ENCODE data around the gene TMEM106C.
A peak's percentile ranks its signal among the peaks of the same experiment; 100 is the strongest.

The TMEM106C gene

GRCh38 chr12:47999816-48000215 lies 36.4 kb downstream of the TMEM106C start:
- no peak for DNase-seq

GRCh38 chr12:48000878-48001504 lies 37.6 kb downstream of the TMEM106C start:
- no peak for DNase-seq

- DNase-seq = peak; percentile 4
Observed at GRCh38 chr12:48001505-48002413, 38.4 kb downstream of the TMEM106C start.

- DNase-seq = no peak
Observed at GRCh38 chr12:48002414-48002730, 39.0 kb downstream of the TMEM106C start.

GRCh38 chr12:48002773-48003218 lies 39.4 kb downstream of the TMEM106C start:
- no peak for DNase-seq

- DNase-seq = peak; percentile 5
Observed at GRCh38 chr12:48003226-48004052, 40.0 kb downstream of the TMEM106C start.

- peak; percentile 4 for DNase-seq
Observed at GRCh38 chr12:48004053-48004941, 40.9 kb downstream of the TMEM106C start, which contains the start of gene COL2A1. TSS of gene COL2A1 (minus strand) at chr12:48004476. CDS start at chr12:48004321, 155 bp downstream.

GRCh38 chr12:48005001-48005749 lies 41.8 kb downstream of the TMEM106C start:
- DNase-seq = no peak

GRCh38 chr12:48005750-48006021 lies 42.3 kb downstream of the TMEM106C start:
- DNase-seq = no peak

- no peak for DNase-seq
Observed at GRCh38 chr12:48007206-48007605, 43.8 kb downstream of the TMEM106C start.

GRCh38 chr12:48008349-48008748 lies 45.0 kb downstream of the TMEM106C start:
- DNase-seq = no peak

- DNase-seq = no peak
Observed at GRCh38 chr12:48008950-48009349, 45.6 kb downstream of the TMEM106C start.

GRCh38 chr12:48009471-48009870 lies 46.1 kb downstream of the TMEM106C start:
- no peak for DNase-seq

- no peak for DNase-seq
Observed at GRCh38 chr12:48010366-48010970, 47.1 kb downstream of the TMEM106C start.

GRCh38 chr12:48012070-48012469 lies 48.7 kb downstream of the TMEM106C start:
- no peak for DNase-seq

- no peak for DNase-seq
Observed at GRCh38 chr12:48013287-48013686, 49.9 kb downstream of the TMEM106C start.

GRCh38 chr12:48015129-48015528 lies 51.7 kb downstream of the TMEM106C start:
- no peak for DNase-seq

GRCh38 chr12:48015954-48016353 lies 52.6 kb downstream of the TMEM106C start:
- no peak for DNase-seq

GRCh38 chr12:48016373-48017020 lies 53.1 kb downstream of the TMEM106C start:
- DNase-seq = no peak

GRCh38 chr12:48017496-48017895 lies 54.1 kb downstream of the TMEM106C start:
- no peak for DNase-seq

Data from CD4-positive, alpha-beta T cell treated with Interleukin-21 for 1 hour (primary cell).